SU-DHL-6 (cell line): Measurements from ENCODE around the gene DES.

ENCODE experiments used
- EZH2phosphoT487 ChIP-seq: fragments of 200-600 bp; sonication (generic), shearing (Covaris generic); conservative IDR thresholded peaks from 2 replicates; pipeline ENCODE4 v1.6.1; 2018; ENCODE audit warnings: mild to moderate bottlenecking, antibody characterized with exemption, low read length, moderate library complexity, mixed read lengths
- TF ChIP-seq, protein P1 (sequence below): fragments of 200-600 bp; sonication (generic); IDR thresholded peaks from one replicate; pipeline ENCODE4 v1.5.1; 2017; ENCODE audit warnings: antibody characterized with exemption, mild to moderate bottlenecking, low read length, moderate library complexity; ENCODE audit not compliant: insufficient read depth, poor library complexity, severe bottlenecking

GRCh38 chr2:219435701-219436100, 17.5 kb downstream of the DES start:
- TF ChIP-seq, protein P1, sequence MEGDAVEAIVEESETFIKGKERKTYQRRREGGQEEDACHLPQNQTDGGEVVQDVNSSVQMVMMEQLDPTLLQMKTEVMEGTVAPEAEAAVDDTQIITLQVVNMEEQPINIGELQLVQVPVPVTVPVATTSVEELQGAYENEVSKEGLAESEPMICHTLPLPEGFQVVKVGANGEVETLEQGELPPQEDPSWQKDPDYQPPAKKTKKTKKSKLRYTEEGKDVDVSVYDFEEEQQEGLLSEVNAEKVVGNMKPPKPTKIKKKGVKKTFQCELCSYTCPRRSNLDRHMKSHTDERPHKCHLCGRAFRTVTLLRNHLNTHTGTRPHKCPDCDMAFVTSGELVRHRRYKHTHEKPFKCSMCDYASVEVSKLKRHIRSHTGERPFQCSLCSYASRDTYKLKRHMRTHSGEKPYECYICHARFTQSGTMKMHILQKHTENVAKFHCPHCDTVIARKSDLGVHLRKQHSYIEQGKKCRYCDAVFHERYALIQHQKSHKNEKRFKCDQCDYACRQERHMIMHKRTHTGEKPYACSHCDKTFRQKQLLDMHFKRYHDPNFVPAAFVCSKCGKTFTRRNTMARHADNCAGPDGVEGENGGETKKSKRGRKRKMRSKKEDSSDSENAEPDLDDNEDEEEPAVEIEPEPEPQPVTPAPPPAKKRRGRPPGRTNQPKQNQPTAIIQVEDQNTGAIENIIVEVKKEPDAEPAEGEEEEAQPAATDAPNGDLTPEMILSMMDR = no peak
- no peak for TF ChIP-seq EZH2phosphoT487
